HG03558 (cell line): ENCODE measurements around the gene NTRK2.

Source experiments
- ATAC-seq: cut with Tn5 transposase; IDR thresholded peaks from one replicate; pipeline ENCODE4 v1.9.1; 2021; ENCODE audit warnings: moderate number of reproducible peaks; ENCODE audit not compliant: unreplicated experiment; ENCODE audit errors: extremely low read depth

NTRK2 gene

DNA sequence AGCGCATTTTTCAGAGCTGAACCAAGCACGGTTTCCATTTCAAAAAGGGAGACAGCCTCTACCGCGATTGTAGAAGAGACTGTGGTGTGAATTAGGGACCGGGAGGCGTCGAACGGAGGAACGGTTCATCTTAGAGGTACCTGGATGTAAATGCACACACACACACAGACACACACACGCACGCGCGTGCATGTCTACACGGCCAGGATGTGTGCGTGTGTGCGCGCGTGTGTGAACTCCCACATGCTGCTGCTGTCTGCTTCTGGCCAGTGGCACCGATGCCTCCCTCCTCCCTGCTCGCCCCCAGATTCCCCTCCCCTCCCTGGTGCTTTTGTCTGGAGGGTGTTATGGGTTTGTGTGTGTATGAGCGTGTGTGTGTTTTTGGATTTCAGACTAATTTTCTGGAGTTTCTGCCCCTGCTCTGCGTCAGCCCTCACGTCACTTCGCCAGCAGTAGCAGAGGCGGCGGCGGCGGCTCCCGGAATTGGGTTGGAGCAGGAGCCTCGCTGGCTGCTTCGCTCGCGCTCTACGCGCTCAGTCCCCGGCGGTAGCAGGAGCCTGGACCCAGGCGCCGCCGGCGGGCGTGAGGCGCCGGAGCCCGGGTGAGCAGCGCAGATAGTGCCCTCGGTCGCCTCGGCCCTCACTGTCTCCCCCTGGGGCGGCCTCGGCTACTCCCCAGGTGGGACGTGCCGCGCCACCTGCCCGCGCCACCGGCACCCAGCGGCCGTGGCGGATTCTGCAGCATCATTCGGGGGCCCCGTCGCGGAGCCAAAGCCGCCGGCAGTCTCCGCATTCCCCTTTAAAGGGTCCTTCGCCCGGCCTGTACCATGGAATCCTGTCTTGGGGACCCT, at the start of gene NTRK2:
TSS of gene NTRK2 (plus strand) at position 442 of the 850 bp plus-strand sequence. CDS start 1,020 bp downstream, outside the sequence.
- ATAC-seq, result no peak

DNA sequence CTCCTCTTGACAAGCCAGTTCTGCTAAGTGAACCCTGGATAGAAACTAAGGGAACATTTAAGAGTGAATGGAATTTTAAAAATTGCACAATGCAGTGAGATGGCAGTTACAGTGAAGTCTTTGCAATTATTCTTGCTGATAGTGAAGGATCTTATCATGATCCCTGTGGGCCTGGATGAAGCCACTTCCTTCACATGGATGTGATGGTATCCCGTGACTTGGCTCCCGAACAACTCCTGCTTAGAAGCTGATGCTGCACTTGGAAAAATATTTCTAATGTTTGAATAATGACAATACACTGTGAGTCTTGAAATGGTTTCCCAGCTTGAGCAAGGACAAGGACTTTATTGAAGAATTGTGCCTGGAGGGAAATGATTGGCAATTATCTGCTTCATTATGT, 49.2 kb upstream of the NTRK2 start:
- ATAC-seq, result no peak

DNA sequence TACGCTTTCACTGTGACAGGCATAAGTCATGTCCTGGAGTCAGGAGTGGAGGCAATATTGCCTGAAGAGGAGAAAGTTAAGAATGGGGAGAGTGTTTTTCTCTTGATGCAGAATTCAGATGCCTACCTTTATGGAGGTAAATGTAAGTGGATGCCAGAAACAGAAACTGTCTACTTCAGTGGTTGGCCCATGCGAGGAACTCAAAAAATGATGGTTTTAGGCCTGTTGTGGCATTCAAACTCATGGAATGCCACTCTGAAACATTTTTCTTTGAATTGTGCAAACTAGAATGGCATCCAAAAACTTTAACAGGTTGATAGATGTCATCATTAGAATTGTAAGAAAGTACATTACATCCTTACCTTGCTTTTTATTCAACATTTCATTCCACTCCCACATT, 47.7 kb upstream of the NTRK2 start:
- no peak for ATAC-seq

DNA sequence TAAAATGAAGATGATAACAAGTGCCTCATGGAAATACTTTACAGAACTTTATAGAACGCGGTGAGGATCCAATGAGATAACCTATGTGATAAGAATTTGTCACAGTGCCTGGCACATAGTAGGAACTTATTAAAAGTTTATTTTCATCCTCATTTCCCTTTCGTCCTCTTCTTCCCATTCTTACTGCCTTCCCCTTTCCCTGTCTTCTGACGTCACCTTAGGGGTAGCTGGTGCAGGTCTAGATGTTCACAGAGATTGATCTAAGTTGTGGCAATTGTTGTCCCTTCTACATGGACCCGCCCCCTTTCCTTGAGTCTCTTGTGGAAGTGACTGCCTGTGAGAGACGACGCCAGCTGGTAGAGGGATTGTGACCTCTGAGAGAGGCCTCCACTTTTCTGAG, 46.5 kb upstream of the NTRK2 start:
- no peak for ATAC-seq

DNA sequence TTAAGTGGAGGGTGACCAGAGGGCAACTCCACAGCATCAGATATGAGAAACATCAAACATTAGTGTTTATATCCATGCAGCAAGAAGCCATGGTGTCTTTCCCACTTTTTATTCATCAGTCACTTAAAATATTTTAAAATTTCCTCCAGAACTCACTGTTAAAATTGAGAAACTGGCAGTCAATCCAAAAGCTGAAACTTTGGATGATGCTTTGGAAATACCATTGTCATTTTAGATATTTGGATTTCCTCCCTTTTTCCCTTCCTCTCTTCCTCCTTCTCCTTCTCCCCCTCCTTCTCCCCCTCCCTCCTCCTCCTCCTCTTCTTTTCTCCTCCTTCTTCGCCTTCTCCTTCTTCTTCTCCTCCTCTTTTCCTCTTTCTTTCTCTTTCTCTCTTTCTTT, 33.1 kb upstream of the NTRK2 start:
- no peak for ATAC-seq

DNA sequence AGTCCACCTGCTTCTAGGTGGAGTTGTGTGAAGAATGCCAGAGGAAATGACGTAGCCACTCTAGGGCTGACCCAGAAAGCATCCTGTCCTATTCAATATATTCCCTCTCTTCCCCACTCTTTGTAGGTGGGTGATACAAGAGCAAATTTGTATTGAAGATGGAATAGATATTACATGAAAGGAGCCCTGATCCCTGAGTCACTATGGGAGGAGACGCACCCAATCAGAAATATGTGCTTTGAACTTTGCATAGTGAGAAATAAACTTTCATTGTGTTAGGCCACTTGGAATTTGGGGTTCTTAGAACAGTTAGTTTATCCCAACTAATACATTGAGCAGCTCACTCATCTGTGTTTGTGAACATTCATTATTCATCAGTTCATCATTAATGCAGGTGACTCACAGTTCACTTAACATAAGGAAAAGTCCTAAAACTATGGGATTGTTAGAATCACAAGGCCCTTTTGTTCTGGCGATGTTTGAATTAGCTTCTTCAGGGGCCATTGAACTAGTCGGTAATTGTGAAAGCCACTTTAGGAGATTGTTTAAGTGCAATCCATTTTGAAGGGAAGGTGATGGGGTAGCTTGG, 26.9 kb upstream of the NTRK2 start:
- ATAC-seq, result no peak

DNA sequence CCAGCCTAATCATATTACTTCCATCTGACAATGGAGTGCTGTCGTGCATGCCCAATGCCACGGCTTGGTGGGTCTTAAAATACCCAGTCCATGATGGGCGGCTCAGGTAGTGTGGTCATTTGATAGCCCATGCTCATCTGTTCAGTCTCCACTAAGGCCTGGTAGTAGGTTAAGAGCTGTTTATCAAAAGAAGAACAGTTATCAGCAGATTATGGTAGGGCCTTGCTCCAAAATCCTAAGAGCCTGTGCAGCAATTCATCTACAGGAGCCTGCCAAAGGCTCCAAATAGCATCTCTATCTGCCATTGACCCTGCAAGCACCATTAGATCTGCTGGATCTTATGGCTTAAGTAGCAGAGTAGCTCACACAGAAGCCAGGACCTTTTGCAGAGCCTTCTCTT, 21.8 kb upstream of the NTRK2 start:
- no peak for ATAC-seq

DNA sequence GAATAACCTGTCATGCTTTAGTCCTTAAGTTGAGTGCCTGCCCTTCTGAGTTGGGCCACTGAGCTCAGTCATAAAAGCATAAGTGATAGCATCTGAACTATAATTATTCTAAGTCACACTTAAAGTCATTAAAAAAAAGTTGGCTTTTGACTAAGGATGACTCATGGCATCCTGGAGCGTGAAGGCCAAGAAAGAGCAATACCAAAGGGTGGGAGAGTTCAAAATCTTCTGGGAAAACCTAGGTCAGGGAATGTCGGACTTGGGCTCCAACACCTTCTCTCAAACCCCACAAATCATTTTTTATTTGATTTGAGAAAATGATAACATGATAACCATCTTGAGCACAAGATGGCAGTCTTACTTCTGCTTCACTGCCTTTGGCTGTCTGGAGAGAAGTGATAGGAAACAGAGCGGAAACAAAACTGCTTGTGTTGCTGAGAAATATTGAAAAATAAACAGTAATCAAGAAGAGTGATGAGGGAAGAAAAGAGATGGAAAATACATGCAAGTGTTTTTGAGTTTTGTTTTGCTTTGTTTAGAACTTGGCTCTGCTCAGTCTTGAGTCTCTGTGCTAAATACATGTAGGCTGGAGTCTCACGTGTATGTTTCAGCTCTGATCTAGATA, 16.9 kb upstream of the NTRK2 start:
- ATAC-seq, result no peak

DNA sequence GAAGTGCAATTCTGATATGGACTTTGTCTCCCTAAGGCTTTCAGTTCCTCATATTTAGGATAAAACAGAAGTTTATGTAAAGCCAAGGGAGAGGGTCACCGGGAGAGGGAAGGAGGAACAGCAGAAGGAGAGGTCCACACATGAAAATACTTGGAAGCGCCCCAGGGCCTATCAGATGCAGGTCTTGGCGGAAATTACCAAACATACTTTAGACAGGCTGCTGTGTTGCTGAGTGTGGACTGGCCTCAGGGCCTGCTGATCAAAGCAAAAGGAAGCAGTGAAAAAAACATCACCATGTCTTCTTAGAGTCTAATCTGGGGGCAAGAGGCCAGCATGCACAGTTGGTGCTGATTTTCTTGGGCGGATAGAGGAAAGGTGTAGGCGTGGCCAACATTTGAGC, 14.1 kb upstream of the NTRK2 start:
- no peak for ATAC-seq

DNA sequence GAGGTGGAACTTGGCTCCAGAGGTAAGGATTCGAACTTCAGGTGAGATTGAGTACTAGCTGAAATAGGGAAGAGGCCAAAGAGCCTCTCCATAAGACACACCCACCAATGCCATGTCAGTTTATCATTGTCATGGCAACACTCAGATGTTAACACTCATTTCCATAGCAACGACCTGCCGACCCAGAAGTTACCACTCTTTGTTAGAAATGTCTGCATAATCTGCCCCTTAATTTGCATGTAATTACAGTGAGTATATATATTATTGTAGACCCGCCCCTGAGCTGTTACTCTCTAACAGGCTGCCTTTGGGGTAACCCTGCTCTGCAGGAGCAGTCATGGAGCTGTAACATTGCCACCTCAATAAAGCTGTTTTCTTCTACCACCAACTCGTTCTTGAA, 10.2 kb upstream of the NTRK2 start:
- no peak for ATAC-seq

DNA sequence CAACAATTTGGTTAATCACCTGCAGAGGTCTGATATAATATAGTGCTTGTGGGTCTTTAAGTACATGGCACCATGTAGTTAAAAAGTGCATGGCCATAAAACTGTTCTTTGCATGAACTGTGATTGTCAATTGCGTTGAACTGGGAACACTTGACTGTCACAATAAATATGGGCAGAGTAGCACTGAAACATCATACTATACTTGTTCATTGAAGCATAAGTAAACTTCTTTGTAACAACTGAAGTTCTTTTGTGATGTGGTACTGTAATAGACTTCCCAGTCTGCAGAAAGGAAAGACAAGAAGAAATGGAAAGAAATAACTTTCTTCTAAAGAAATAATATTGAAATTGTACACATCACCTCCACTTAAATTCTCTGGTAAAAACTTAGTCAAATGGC, 9.8 kb upstream of the NTRK2 start:
- no peak for ATAC-seq

DNA sequence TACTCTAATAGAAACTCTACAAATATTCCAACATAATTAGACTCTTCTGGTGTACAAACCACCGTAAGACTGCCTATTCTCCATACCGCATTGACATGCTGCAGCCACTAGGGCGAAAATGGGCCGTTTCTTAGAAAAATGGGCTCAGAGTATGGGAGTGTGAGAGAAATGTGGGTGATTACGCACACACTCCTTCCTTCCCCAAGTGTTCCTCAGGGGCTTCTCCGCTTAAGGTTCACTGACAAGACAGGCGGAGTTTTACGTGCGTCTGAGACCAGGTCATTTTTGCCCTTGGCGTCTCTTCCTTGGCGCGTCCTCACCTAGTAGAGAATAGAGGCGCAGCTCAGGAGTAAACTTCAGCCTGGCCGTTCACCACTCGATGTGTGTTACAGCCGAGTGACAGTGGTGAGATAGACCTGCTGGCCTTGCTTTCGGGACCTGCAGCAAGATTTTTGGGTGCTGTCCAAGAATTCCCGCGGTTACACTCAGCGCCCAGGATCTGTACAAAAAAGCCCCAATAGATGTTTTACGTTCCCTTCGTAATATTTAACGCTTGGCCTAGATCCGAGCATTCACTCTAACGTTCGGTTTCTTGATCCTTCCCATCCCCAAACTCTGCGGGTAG, 1.8 kb upstream of the NTRK2 start:
- no peak for ATAC-seq

DNA sequence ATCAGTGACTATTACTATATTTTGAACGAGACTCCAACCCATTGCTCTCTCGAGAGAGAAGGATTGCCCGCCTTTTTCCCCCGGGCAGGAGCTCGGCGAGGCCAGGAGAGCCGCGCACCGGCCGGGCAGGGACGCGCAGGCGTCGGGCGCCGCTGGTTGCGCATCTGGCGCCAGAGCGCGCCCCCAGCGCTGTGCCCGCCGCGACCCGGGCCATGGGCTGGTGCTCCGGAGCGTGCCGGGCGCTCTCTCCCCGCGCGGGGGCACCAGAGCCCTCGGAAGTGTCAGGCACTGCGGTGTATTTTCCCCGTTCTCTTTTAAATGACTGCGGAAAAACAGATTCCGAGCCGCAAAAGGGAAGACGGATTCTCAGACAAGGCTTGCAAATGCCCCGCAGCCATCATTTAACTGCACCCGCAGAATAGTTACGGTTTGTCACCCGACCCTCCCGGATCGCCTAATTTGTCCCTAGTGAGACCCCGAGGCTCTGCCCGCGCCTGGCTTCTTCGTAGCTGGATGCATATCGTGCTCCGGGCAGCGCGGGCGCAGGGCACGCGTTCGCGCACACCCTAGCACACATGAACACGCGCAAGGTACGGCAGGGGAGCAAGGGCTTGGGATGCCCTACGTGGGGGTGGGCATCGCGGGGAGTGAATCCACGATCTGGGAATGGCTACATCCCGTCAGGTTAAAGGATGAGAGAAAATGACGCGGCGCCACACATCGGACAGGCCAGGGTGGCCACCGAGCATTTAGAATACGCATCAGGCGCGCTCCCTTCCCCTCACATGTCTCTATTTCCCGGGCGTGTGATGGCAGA, 1.1 kb upstream of the NTRK2 start:
- ATAC-seq, result no peak

DNA sequence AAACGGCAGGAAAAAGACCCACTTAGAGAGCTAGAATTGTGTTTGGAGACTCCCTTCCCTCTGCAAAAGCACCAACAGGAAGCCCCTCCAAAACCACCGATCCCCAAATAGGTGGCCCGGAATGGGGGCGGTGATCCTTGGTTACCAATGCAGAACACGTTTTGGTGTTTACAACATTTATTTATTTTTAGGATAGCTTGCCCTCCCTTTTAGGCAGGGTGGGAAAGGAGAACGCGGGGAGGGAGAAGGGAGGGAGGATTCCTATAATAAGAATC, 579 bp upstream of the NTRK2 start:
- ATAC-seq, result no peak

DNA sequence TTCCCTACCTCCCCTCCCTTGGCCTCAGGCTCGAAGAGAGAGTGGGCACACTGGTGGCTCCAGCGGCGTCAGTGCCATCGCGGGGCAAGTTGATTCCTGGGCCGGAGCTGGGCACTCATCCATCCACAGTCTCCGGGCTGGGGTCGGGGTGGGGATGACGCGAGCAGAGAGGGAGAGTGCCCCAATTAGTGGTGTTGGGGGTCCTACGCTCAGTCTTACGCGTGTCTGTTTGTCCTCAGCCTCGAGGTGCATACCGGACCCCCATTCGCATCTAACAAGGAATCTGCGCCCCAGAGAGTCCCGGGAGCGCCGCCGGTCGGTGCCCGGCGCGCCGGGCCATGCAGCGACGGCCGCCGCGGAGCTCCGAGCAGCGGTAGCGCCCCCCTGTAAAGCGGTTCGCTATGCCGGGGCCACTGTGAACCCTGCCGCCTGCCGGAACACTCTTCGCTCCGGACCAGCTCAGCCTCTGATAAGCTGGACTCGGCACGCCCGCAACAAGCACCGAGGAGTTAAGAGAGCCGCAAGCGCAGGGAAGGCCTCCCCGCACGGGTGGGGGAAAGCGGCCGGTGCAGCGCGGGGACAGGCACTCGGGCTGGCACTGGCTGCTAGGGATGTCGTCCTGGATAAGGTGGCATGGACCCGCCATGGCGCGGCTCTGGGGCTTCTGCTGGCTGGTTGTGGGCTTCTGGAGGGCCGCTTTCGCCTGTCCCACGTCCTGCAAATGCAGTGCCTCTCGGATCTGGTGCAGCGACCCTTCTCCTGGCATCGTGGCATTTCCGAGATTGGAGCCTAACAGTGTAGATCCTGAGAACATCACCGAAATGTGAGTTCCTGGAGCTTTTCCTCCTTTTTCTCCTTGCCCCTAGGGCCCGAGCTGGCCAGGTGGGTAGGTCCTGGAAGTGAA, 861 bp downstream of the NTRK2 start:
- ATAC-seq, result no peak

DNA sequence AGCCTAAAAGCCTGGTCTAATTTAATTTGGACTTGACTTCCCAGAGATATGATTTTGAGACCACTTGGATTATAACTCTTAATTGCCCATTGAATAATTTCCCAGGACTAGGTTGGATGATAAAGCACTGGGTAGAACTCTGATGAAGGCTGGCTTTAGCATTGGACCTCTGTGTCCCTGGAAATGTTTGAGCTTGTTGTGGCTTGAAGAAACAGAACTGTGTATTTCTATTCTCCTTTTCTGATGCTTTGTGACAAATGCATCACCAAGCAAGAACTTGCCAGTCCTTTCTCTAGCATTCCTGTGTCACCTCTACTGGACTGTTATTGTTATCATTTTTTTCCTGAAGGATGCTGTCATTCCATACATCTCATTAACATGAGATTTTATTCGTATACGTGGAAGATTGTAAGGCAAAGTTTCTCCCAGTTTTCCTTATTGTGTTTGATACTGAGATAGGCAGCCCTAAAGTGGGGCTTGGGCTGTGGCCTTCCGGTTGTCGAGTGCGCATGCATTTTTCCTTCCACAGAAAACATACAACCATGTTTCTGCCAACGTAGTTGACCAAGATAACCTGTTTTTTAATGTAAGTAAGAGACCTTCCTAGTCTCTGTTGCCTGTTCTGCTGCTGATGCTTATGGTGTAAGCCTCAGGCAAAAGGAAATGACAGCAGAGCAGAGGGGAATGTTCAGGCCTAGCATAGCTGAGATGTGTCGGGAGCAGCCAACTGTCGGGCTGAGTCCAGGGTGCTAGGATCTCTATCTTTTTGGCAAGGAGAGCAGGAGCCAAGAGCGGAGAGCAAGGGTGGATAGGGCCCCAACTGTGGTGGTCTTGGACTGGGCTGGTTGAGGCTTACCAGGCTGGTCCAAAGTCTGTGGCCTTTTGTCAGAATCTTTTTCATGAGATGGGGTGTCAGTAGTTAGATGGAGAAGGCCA, 2.3 kb downstream of the NTRK2 start:
- ATAC-seq, result no peak

DNA sequence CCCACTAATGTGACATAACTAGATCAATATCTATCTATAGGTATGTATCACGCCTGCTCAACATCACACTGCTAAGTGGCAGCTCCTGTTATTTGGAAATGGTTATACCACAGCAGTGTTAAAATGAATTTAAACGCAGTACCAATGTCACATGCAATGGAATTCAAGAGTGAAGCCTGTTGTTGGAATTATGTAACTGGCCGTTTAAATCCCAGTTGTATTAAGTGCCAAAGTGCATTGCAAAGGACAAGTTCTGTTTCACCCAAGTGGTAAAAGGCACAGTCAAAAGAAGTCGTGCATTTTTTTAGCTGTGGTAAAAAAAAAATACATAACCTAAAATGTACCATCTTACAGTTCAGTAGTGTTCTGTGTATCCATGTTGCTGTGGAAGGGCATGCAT, 4.3 kb downstream of the NTRK2 start:
- no peak for ATAC-seq

DNA sequence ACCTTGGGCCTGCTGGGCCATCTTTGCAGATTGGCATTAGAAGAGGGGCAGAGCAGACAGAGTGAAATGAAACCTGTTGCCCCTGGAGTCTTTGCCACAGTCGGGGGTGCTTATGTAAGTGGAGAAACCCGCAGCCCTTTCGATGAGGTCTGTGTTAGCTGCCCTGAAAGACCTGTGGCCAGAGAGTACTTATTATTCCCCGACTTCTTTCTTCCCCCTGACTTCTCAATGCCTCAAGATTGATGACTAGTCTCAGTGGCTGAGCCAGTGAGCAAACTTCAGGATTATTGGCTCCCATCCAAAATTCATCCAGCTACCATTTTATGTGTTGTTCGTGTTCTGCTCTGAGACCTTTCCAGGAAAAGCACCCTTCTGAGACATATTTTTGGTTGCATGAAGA, 7.6 kb downstream of the NTRK2 start:
- ATAC-seq, result no peak

DNA sequence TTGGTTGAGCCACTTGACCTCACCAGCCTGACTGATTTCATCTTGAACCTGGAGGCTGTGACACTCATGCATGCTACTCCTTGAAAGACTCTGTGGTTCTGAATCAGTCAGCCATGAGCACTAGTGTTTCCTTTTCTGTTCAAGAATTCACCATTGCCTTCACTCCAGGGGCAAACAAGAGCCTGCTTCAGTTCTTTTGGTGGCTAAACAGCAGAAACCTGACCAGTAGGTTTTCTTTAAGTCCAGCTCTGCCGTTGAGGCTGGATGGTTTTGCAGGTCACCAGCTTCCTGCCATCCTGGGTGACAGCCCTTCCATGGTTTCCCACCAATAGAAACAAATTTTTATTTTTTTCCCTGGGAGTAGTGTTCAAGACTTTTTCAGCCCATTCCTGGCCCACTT, 10.0 kb downstream of the NTRK2 start:
- no peak for ATAC-seq
